ENCODE results near the gene TTC12.

TTC12 gene
- total RNA-seq, result 13.5 to 47.0 reads per million in 2 experiments

DNA sequence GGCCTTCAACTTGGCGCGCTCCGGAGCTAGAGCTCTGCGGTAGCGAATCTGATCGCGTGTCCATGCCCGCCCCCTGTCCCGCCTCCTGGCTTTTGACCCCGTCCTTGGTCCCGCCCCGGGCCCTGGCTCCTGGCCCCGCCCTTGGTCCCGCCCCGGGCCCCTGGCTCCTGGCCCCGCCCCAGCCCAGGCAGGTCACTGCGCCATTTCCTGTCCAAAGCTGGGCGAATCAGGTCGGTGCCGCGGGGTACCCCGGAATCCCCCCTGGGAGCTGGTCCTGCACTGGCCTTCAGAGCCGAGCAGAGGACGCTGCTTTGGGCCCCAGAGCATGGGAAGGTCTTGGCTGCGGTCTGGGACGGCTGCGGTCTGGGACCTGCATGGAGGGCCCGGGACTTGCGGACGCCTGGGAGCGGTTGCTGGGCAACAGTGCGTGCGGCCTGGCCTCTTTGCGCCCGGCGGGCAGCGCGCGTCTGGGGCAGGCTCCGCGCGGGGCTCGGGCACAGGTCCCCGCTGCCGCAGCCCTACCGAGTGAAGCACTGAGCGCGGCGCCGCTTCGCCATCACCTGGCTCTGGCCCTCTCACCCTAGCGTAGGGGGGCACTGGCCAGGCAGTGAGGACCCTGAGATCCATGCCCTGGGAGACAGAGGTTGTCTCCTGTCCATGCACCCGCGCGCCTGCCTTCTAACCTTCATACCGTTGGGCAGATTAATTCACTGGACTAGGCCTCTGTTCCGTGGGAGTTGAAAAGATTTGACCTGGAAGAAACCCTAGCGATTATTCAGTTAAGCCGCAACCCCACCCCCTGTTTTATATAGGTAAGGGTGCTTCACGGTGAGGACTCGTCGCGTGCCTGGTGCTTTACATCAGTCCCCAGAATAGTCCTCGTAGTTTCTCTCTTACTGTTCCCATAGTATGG, at the start of gene TTC12:
Gene TTC12, plus strand, starts transcription at position 195 of the 913 bp plus-strand sequence. CDS start 1,675 bp downstream, outside the sequence.
- DNase-seq (ENCODE audit: low read depth), result peak; percentile 87

DNA sequence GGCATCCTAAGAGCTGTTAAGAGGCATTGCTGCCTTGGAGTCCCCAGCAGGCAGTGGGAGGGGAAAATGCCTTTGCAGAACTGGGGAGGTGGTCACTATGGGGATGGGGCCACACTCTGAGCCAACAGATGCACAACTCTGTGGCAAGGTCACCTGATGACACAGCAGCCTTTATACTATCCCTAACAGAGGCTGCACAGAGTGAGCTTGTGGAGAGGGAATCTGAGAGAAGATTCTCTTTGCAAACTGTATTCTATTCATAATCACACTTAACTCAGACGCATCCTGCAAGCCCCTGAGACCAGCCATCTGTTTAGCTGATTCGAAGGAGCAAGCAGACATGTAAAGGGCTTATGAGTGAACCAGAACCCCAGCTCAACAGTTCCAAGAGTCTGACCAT, 49.0 kb upstream of the TTC12 start:
- no peak for DNase-seq (ENCODE audit: low read depth)

GRCh38 chr11:113267493-113267892, 46.9 kb upstream of the TTC12 start:
- no peak for DNase-seq (ENCODE audit: low read depth)

DNA sequence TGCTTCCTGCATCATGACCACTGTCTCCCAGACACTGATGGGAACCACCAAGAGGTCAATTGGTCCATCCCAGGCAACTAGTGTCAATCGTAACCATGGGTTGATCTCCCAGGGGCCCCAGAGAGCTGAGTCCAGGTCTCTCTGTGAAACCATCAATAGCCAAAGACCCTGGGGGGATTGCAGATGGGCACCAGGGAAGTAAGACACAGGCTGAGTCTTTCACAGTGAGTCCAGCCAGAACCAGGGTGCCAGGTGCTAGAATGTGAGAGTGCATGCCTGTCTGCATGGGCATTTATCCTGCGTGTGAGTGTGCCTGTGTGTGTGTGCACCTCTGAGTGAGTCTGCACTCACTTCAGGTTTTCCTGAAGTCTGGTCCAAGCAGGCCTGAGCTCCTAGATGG, 45.3 kb upstream of the TTC12 start:
- no peak for DNase-seq (ENCODE audit: low read depth)

GRCh38 chr11:113269636-113270035, 44.7 kb upstream of the TTC12 start:
- DNase-seq (ENCODE audit: low read depth), result no peak

DNA sequence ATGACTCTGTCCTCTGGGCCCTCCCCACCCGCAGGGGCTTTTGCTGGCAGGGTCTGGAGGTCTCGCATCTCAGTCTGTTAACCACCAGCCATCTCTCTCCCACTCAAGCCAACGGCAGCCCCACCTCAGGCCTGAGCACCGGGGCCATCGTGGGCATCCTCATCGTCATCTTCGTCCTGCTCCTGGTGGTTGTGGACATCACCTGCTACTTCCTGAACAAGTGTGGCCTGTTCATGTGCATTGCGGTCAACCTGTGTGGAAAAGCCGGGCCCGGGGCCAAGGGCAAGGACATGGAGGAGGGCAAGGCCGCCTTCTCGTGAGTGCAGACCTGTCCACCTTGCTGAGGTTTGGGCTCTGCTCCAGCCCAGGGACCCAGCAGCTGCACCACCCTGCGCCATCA, 44.3 kb upstream of the TTC12 start:
- DNase-seq (ENCODE audit: low read depth), result no peak

DNA sequence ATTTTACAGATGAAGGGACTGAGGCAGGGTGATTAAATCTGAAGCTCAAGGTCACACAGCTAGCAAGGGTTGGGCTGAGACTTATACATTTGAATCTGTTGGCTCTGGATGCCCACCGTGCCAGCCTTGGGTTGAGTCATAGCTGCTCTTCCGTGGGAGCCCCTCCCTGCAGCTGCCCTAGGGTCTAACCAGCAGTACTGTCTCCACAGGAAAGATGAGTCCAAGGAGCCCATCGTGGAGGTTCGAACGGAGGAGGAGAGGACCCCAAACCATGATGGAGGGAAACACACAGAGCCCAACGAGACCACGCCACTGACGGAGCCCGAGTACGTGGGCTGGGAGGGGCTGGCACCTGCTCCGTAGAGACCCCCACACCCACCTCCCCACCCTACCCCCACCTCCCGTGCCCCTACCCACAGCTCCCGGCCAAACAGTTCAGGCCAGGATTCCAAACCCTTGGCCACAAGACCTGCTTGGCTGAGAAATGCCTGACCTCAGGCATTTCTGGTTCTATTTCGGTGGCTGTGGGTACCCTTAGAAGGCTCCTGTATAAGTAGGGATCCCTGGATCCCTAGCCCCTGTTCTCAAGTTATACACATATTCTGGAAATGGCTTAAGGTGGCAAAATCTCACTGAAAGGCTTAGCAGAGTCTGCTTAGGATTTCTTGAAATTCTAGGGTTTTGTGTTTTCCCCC, 42.7 kb upstream of the TTC12 start:
- DNase-seq (ENCODE audit: low read depth), result no peak

DNA sequence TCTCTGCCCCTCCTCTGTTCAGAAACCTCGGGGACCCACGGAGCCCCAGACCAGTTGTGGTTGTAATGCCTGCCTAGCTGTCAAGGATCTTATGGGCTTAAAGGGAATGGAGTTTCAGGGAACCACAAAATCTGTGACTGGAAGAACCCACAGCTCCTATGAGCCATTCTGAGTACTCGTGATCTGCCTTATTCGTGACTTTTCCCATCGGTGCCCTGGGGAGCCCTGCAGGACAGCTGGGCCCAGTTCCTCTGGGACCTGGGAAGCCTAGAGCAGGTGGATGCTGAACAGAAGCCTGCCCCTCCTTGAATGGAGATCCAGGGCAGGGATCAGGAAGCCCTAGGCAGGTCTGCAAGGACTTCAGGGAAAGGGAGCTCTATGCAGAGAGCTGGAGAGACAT, 42.1 kb upstream of the TTC12 start:
- no peak for DNase-seq (ENCODE audit: low read depth)

DNA sequence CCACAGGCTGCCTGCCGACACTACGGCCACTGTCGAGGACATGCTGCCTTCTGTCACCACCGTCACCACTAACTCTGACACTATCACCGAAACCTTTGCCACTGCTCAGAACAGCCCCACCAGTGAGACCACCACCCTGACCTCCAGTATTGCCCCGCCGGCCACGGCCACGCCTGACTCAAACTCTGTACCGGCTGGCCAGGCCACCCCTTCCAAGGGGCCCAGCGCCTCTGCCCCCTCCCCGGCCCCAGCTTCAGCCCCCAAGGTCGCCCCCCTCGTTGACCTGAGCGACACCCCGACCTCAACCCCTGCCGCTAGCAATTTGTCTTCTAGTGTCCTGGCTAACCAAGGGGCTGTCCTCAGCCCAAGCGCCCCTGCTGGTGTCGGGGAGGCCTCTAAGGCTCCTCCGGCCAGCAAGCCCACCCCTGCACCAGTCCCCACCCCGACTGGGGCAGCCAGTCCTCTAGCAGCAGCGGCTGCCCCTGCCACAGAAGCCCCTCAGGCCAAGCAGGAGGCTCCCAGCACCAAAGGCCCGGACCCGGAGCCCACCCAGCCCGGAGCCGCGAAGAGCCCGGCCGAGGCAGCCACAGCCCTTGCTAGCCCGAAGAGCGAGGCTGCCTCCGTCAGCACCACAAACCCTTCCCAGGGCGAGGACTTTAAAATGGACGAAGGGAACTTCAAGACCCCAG, 41.3 kb upstream of the TTC12 start:
- DNase-seq (ENCODE audit: low read depth), result no peak

GRCh38 chr11:113273720-113274119, 40.7 kb upstream of the TTC12 start:
- DNase-seq (ENCODE audit: low read depth), result no peak

DNA sequence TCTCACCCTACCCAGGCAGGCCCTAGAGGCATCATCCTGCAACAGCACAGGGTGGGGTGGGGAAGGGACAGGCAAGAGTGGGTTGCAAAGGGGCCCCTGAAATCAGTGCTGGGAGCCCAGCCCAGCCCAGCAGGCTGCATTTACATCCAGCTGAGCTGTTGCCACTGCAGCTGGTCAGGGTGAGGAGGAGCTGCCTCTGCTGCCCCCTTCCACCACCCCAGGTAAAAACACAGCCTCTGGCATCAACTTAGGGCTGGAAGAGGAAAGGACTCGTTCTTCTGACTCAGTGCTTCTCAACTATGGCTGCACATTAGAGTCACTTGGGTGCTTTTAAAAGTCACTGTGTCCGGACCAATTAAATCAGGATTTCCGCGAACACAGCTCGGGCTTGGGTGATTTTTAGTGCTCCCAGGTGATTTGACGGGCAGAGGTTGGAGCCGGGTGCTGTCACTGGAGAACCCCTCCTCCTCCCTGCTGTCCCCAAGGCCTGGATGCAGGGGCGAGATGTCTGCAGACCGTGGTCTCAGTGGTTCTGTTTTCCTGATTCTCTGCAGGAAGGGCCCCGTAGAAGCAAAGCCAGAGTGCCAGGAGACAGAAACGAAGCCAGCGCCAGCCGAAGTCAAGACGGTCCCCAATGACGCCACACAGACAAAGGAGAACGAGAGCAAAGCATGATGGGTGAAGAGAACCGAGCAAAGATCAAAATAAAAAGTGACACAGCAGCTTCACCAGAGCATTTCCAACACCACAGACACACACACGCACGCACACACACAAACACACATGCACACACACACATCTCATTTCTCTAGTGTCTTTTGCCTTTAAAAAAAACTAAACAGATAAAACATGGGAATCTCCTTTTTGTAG, 39.4 kb upstream of the TTC12 start:
- DNase-seq (ENCODE audit: low read depth), result no peak

- DNase-seq (ENCODE audit: low read depth), result no peak
Measured at GRCh38 chr11:113275602-113276001, 38.8 kb upstream of the TTC12 start.

DNA sequence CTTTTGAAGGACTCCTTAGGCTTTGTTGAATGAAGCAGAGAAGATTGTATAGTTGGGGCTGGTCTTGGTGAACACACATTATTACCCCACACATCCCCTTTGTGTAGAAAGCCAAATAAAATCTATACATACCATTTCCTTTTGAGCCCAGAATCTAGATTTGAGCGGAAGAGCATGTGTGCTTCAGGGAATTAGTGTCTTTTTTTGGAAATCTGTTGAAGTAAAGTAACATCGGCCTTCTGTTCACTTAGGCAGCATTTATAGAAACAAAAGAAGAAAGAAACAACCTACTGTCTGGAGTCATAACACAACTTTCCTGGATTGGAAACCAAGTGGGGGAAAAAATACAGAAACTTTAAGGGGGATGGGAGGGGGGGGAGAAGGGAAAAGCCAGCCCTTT, 37.9 kb upstream of the TTC12 start:
- no peak for DNase-seq (ENCODE audit: low read depth)

- DNase-seq (ENCODE audit: low read depth), result no peak
Measured at GRCh38 chr11:113277907-113278306, 36.5 kb upstream of the TTC12 start.

DNA sequence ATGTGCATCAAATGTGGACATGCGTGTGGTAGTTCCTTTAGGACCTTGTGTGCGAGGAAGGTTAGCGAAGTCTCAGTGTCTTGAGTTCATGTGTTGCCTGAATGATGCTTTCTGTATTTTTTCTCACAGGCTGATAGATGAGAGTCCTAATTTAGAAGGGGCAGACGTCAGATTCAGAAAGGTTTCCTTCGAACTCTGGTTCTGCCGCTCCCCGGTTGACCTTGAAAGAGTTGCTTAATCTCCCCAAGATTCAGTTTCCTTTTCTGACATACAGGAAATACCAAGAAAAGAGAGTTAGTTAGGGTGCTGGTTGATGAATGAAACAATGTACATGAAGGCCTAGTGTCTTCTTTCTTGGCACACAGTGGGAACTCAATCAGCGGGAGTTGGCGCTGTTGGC, 35.9 kb upstream of the TTC12 start:
- no peak for DNase-seq (ENCODE audit: low read depth)

- DNase-seq (ENCODE audit: low read depth), result no peak
Measured at GRCh38 chr11:113278925-113279324, 35.5 kb upstream of the TTC12 start.

DNA sequence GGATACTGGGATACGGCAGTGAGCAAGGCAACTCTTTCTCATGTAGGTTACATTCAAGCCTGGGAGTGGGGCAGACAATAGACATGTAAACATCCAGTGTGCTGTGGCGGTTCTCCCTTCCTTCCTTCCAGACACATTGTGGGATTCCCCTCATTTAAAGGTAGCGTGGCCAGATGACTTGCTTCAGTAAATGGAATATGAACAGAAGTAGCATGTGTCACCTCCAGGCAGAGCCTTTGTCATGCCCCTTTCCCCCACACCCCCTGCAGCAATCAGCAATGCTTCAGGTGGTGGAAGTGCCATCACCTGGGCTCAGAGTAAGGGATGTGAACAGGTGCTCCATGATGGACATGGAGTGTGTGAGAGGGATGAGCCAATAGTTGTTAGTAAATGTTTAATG, 34.8 kb upstream of the TTC12 start:
- no peak for DNase-seq (ENCODE audit: low read depth)

GRCh38 chr11:113281052-113281725, 33.2 kb upstream of the TTC12 start:
- DNase-seq (ENCODE audit: low read depth), result no peak

DNA sequence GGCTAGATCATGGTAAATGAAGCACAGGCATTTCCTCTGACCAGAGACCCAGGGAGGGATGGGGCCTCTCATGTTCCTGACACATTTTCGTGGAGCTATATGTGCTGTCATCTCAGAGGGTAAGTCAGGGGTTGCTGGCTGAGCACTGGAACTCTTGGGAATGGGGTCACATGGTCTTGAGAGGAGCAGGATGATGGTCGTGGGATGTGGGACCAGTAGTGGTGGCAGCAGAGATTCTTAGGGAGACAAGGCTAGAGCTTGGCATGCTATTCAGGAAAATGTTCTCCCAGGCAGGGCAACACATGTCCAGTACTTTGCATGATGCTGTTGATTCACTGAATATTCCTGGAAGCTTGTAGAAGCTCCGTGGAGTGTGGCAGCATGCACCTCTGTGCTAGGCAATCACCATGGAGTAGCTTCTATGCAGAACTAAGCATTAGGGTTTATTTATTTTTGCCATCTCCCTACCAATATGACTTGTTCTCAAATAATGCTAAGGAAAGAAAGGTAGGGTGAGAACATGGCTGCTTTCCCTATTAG, 31.4 kb upstream of the TTC12 start:
- no peak for DNase-seq (ENCODE audit: low read depth)

- no peak for DNase-seq (ENCODE audit: low read depth)
Measured at GRCh38 chr11:113283881-113284280, 30.5 kb upstream of the TTC12 start.

- no peak for DNase-seq (ENCODE audit: low read depth)
Measured at GRCh38 chr11:113286009-113286408, 28.4 kb upstream of the TTC12 start.
